Lung (tissue), 12 donors: Measurements from ENCODE around the gene KRT78. TPM values are rescaled to one million over a fixed set of nuclear protein-coding genes. Genes with fewer than 3 reads are reported as not detected.
A peak's percentile ranks its signal among the peaks of the same experiment; 100 is the strongest.
"Not testable (repeated sequence)": the region's sequence is repeated elsewhere in the genome, so short reads cannot be mapped to it uniquely, and the experiment has no call there.

Experiments used
- ATAC-seq: fragments of 200-7000 bp; cut with Tn5 transposase; one replicate; pipeline ENCODE4 v1.9.1; 2020; ENCODE audit warnings: moderate number of reproducible peaks; ENCODE audit not compliant: insufficient read depth, low FRiP score
- DNase-seq, 3 donors: peaks; one replicate each; pipeline ENCODE4 v3.0.0-alpha.2; 2013 to 2017
- H3K27ac ChIP-seq, 2 donors: one replicate each; pipeline ENCODE4 v1.5.1; 2013; ENCODE audit warnings: mild to moderate bottlenecking in 2 of 2, moderate library complexity in 2 of 2, control low read depth in 1 of 2, inconsistent platforms in 1 of 2, low read depth in 1 of 2, low read length in 1 of 2
- H3K27me3 ChIP-seq, 3 donors: one replicate each; pipeline ENCODE4 v1.5.1; 2013; ENCODE audit warnings: low read length in 2 of 3; ENCODE audit not compliant: control insufficient read depth in 3 of 3, insufficient read depth in 3 of 3
- H3K36me3 ChIP-seq, 4 donors: one replicate each; pipeline ENCODE4 v1.5.1; 2013; ENCODE audit warnings: low read length in 4 of 4, mild to moderate bottlenecking in 1 of 4, moderate library complexity in 1 of 4; ENCODE audit not compliant: control insufficient read depth in 4 of 4, insufficient read depth in 4 of 4
- H3K4me1 ChIP-seq, 5 donors: one replicate each; pipeline ENCODE4 v1.5.1; 2013; ENCODE audit warnings: low read length in 5 of 5, mild to moderate bottlenecking in 2 of 5, moderate library complexity in 1 of 5; ENCODE audit not compliant: control insufficient read depth in 5 of 5, insufficient read depth in 5 of 5
- H3K4me3 ChIP-seq: one replicate; pipeline ENCODE4 v1.5.1; 2013; ENCODE audit warnings: mild to moderate bottlenecking, control low read depth, moderate library complexity
- H3K9ac ChIP-seq, 2 donors: one replicate each; pipeline ENCODE4 v1.5.1; 2013; ENCODE audit warnings: low read length in 2 of 2, control low read depth in 1 of 2; ENCODE audit not compliant: insufficient read depth in 1 of 2
- H3K9me3 ChIP-seq, 4 donors: one replicate each; pipeline ENCODE4 v1.5.1; 2013; ENCODE audit warnings: low read length in 3 of 4, mild to moderate bottlenecking in 1 of 4, moderate library complexity in 1 of 4; ENCODE audit not compliant: control insufficient read depth in 4 of 4, insufficient read depth in 3 of 4
- WGBS, 2 donors: extraction: QIAGEN DNeasy Blood & Tissue Kit; methylation state at CpG; one replicate each; pipeline ENCODE4 v1.1.7; 2013; 5-methylcytosine and 5-hydroxymethylcytosine counted together
- polyA plus RNA-seq, 2 donors: library from polyadenylated mRNA; stranded (reverse); fragments of 200-250 nt; gene quantifications; one replicate each; pipeline ENCODE4 v1.2.1, GENCODE V29; 2013
- total RNA-seq, 2 donors: library from RNA; depleted of rRNA in 1 of 2; stranded (reverse); fragments of >200 nt in 1 of 2; gene quantifications; one replicate each; pipeline ENCODE4 v1.2.1, GENCODE V29; 2014 to 2021
- TF ChIP-seq, protein P1 (sequence below): IDR thresholded peaks from 2 replicates; pipeline ENCODE4 v1.5.1; 2012; ENCODE audit warnings: mild to moderate bottlenecking; ENCODE audit errors: control extremely low read depth, extremely low read depth
- donor health status: control.
- donor health status: control.
- donor health status: Bipolar disorder and iron deficiency.
- donor health status: healthy.
- donor health status: DM: yes; HTN: yes; CAD: no.

Gene KRT78
- total and polyA plus RNA-seq, 4 donors = 0.02 to 0.65 TPM; not detected in 2

DNA sequence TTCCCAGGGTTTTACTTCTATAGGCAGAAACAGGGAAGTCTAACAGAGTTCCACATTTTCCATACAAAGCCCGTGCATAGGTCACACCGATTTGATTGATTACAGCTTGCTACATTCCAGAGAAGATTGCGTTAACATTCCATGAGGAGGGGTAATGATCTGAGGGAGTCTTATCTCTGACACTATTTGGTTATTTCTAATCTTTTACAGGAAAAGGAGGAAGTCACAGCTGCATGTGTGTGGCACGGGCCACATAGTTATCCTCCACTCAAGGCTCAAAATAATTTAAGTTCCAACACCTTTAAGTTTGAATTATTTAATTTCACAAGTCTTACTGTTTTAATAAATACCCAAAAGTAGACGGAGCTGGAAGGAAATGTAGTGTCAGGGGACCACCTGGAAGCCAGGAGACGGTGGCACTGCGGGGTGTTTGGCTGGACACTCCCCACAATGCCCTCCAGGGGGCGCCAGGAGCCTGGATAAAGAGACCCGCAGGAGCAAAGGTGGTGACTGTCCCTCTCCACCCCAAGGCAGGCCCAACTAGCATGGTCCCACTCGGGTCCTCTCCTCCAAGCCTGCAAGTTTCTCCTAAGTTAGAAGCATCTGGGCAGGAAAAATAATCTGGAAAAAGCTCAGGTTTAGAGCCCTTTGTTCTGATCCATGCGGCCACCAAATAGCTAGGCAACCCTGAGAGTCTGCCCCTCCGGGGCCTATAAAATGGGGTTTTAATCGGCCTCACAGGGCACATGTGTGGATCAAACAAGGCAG is 35.9 kb upstream of the KRT78 start:
- 25% methylated on average over 13 of the region's 13 CpGs for WGBS, 2 donors
- peak; percentile 64 for ATAC-seq
- TF ChIP-seq, protein P1, sequence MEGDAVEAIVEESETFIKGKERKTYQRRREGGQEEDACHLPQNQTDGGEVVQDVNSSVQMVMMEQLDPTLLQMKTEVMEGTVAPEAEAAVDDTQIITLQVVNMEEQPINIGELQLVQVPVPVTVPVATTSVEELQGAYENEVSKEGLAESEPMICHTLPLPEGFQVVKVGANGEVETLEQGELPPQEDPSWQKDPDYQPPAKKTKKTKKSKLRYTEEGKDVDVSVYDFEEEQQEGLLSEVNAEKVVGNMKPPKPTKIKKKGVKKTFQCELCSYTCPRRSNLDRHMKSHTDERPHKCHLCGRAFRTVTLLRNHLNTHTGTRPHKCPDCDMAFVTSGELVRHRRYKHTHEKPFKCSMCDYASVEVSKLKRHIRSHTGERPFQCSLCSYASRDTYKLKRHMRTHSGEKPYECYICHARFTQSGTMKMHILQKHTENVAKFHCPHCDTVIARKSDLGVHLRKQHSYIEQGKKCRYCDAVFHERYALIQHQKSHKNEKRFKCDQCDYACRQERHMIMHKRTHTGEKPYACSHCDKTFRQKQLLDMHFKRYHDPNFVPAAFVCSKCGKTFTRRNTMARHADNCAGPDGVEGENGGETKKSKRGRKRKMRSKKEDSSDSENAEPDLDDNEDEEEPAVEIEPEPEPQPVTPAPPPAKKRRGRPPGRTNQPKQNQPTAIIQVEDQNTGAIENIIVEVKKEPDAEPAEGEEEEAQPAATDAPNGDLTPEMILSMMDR = peak; percentile 76
- no peaks in the 10 kb centered on the region for H3K4me1 ChIP-seq
- H3K27me3 ChIP-seq = no peaks in the 10 kb centered on the region
- H3K9ac ChIP-seq = no peak overlapping the region
- no peaks in the 10 kb centered on the region for H3K9me3 ChIP-seq
- peak; percentile 67 to 81 (median 73) for DNase-seq
- no peaks in the 10 kb centered on the region for H3K36me3 ChIP-seq
- no peak overlapping the region for H3K27ac ChIP-seq
- no peak overlapping the region for H3K4me3 ChIP-seq

DNA sequence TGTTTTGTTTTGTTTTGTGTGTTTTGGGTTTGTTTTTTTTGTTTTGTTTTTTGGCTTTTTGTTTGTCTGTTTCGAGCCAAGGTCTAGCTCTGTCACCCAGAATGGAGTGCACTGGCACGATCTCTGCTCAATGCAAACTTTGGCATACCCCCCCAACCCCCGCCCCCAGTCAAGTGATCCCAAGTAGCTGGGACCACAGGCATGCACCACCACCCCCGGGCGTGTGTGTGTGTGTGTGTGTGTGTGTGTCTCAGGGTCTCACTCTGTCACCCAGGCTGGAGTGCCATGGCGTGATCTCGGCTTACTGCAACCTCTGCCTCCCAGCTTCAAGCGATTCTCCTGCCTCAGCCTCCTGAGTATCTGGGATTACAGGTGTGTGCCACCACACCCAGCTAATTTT is 31.7 kb upstream of the KRT78 start:
- H3K9ac ChIP-seq, H3K4me3 ChIP-seq, H3K9me3 ChIP-seq, H3K27ac ChIP-seq, H3K36me3 ChIP-seq, DNase-seq, ATAC-seq, H3K27me3 ChIP-seq, H3K4me1 ChIP-seq: not testable (repeated sequence)
- whole genome bisulfite sequencing, 2 donors = 64 to 83% methylated on average over 8 of the region's 8 CpGs

DNA sequence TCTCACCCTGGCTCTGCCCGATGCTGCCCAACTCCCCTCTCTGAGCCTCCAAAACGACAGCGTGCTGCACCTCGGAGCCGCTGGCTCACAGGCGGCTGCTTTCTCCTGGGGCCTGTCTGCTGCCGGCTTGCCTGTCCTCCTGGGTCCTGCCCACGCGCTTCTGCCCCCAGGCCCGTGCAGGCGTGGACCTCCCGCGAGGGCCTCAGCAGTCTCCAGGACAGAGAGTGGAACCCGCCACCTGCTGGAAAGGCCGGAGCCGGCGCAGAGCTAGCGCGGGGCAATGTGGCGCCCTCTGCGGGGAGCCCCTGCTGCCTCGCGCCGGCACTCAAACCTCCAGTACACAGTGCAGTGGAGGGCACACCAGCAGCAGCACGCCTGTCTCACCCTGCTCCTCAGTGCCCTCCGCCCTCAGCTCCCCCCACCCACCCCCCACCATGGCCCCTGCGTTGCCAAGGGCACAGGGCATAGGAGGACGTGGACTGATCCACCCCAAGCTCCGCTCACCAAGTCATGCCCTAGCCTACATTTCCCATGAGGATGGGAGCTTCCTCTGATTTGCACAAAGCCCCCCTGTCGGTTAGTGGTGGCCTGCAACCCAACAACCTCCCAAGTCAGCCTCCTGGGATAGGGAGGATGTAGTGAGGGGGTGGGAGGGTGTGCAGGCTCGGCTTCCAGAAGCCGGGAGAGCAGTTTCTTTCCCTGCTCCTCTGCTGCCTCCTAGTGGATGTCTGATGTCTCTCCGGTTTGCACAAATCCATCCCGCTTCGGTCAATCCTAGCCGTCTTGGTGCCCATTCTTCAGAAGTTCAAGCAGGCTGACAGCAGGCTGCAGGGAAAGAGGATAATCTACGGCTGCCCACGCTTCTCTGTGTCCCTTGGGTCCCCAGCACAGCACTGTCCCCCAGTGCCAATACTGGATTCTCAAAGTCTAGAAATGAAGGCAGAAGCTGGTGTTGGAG is 30.9 kb upstream of the KRT78 start:
- H3K27me3 ChIP-seq = no peaks in the 10 kb centered on the region
- ATAC-seq = peak; percentile 84
- peaks cover 0 to 4% (median 2%) of the 10 kb centered on the region in 5 donors for H3K4me1 ChIP-seq
- WGBS, 2 donors = 9 to 14% methylated on average over 33 to 38 of the region's 38 CpGs
- H3K9ac ChIP-seq = no peak overlapping the region
- H3K36me3 ChIP-seq = no peaks in the 10 kb centered on the region
- DNase-seq = peak; percentile 86 to 92 (median 91)
- no peaks in the 10 kb centered on the region for H3K9me3 ChIP-seq
- H3K27ac ChIP-seq = no peak overlapping the region
- TF ChIP-seq, protein P1 = peak; percentile 92
- no peak overlapping the region for H3K4me3 ChIP-seq
